Thyroid gland (tissue), 4 donors: ENCODE results near the gene PRAME. TPM values are rescaled to one million over a fixed set of nuclear protein-coding genes. Genes with fewer than 3 reads are reported as not detected.
A peak's percentile ranks its signal among the peaks of the same experiment; 100 is the strongest.
"Not testable (repeated sequence)": the region's sequence is repeated elsewhere in the genome, so short reads cannot be mapped to it uniquely, and the experiment has no call there.

Source experiments
- DNase-seq, 2 donors: peaks; one replicate each; pipeline ENCODE4 v3.0.0-alpha.2; 2019
- H3K27ac ChIP-seq, 3 donors: fragments of 200-600 bp; sonication (generic); 1 replicate in 2 of 3; 2 replicates in 1 of 3; pipeline ENCODE4 v1.5.1; 2016 to 2019; ENCODE audit warnings: mild to moderate bottlenecking in 1 of 3, moderate library complexity in 1 of 3
- H3K27me3 ChIP-seq: fragments of 200-600 bp; sonication (generic); one replicate; pipeline ENCODE4 v1.5.1; 2019
- H3K36me3 ChIP-seq, 2 donors: fragments of 200-600 bp; sonication (generic); one replicate each; pipeline ENCODE4 v1.5.1; 2016 to 2019
- H3K4me1 ChIP-seq, 2 donors: fragments of 200-600 bp; sonication (generic); one replicate each; pipeline ENCODE4 v1.5.1; 2017 to 2019
- H3K4me3 ChIP-seq, 3 donors: fragments of 200-600 bp; sonication (generic); replicated peaks in 1 of 3; 1 replicate in 2 of 3; 2 replicates in 1 of 3; pipeline ENCODE4 v1.5.1; 2016; ENCODE audit warnings: mild to moderate bottlenecking in 1 of 3
- H3K9me3 ChIP-seq: fragments of 200-600 bp; sonication (generic); one replicate; pipeline ENCODE4 v1.5.1; 2017
- POLR2A ChIP-seq, 2 donors: fragments of 450-650 bp; IDR thresholded peaks; one replicate each; pipeline ENCODE4 v1.6.1; 2017; ENCODE audit warnings: antibody characterized with exemption in 2 of 2, mild to moderate bottlenecking in 2 of 2, moderate library complexity in 1 of 2
- WGBS, 2 donors: methylation state at CpG; one replicate each; pipeline ENCODE4 v1.1.5; 2017; 5-methylcytosine and 5-hydroxymethylcytosine counted together
- intact Hi-C: fragments of 100-400 bp; cut with DNase I; formaldehyde crosslinking; loops from one replicate; pipeline ENCODE4 v1.15.1; 2023
- total RNA-seq, 4 donors: library from RNA; depleted of rRNA; stranded (reverse); fragments of >200 nt; gene quantifications; one replicate each; pipeline ENCODE4 v1.2.3, GENCODE V29; 2016
- TF ChIP-seq, protein P1 (sequence below), 6 experiments: fragments of 200-600 bp in 3 of 6; fragments of 450-650 bp in 3 of 6; sonication (generic) in 3 of 6; IDR thresholded peaks; one replicate each; pipeline ENCODE4 v1.5.1; 2016 to 2019; ENCODE audit warnings: antibody characterized with exemption in 6 of 6, mild to moderate bottlenecking in 2 of 6, inconsistent platforms in 1 of 6, moderate library complexity in 1 of 6

PRAME gene
- total RNA-seq, 4 donors from 2014 or later = 0.45 to 0.67 TPM; not detected in 2

DNA sequence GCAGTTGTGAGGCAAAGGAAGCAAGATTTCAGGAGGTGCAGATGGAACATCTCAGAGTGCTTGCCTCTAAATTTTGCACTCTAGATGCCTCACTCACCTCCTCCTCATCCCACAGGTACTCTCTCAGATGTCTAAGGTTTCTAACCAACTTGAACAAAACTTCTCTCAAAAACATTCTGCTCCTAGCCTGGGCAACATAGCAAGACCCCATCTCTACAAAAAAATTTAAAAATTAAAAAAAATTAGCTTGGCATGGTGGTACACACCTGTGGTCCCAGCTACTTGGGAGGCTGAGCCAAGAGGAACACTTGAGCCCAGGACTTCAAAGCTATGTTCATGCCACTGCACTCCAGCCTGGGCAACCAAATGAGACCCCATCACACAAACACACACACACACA is 43.2 kb downstream of the PRAME start:
- intact Hi-C loops = no loop called here
- Histone ChIP-seq H3K27me3 (no peaks in the 10 kb centered on the region), H3K9me3 (no peaks in the 10 kb centered on the region), H3K27ac (no peak overlapping the region), H3K4me3 (no peak overlapping the region), H3K4me1 (peaks cover 0 to 2% of the 10 kb centered on the region in 2 donors), H3K36me3 (no peaks in the 10 kb centered on the region)
- no peak for DNase-seq
- TF ChIP-seq POLR2A (IDR thresholded peaks at IDR 0.05) = no peak
- TF ChIP-seq, protein P1, sequence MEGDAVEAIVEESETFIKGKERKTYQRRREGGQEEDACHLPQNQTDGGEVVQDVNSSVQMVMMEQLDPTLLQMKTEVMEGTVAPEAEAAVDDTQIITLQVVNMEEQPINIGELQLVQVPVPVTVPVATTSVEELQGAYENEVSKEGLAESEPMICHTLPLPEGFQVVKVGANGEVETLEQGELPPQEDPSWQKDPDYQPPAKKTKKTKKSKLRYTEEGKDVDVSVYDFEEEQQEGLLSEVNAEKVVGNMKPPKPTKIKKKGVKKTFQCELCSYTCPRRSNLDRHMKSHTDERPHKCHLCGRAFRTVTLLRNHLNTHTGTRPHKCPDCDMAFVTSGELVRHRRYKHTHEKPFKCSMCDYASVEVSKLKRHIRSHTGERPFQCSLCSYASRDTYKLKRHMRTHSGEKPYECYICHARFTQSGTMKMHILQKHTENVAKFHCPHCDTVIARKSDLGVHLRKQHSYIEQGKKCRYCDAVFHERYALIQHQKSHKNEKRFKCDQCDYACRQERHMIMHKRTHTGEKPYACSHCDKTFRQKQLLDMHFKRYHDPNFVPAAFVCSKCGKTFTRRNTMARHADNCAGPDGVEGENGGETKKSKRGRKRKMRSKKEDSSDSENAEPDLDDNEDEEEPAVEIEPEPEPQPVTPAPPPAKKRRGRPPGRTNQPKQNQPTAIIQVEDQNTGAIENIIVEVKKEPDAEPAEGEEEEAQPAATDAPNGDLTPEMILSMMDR (IDR thresholded peaks at IDR 0.05) = no peak

DNA sequence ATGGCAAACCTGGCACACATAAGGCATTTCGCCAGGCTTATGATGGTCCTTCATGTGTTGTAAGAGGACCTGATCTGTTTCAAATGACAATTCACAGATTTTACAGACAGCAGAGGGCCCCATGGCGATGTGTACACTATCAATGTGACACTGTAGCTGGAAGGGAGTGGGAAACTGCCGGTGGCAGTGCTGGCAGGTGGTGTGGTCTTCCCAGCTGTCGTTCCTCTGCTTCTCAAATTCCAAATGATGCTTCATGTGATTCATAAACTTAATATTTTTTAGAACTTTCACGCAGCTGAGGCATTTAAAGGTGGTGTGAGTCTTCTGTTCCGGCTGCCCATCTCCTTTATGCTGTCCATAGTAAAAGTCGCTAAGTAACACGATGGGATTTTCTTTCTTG is 44.6 kb downstream of the PRAME start:
- not testable (repeated sequence) for H3K4me3 ChIP-seq
- 51 to 55% methylated on average over 8 of the region's 8 CpGs for WGBS, 2 donors

DNA sequence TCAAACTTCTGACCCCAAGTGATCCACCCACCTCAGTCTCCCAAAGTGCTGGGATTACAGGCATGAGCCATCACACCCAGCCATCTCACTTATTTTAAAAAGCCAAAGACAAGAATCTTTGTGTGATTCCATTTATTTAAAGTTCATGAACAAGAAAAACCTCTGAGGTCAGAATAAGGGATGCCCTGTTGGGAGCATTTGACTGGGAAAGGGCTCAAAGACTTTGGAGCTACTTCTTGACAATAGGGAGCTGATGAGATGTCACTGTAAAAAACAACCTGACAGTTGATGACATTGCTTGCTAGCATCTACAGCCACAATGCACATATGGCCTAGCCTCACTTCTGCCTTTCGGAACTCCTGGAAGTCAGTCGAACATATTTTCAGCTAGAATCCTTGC is 45.4 kb downstream of the PRAME start:
- WGBS, 2 donors = 91 to 92% methylated on average over 2 of the region's 2 CpGs
- intact Hi-C loops = no loop called here
- no peaks in the 10 kb centered on the region for H3K27me3 ChIP-seq

More for the DNA sequence above, 44.6 kb downstream of the PRAME start:
- H3K27me3 ChIP-seq, H3K4me1 ChIP-seq, H3K9me3 ChIP-seq, H3K36me3 ChIP-seq, intact Hi-C loops, H3K27ac ChIP-seq: not testable (repeated sequence)
- peak in 1 of 2 donors; percentile 5 for DNase-seq

DNA sequence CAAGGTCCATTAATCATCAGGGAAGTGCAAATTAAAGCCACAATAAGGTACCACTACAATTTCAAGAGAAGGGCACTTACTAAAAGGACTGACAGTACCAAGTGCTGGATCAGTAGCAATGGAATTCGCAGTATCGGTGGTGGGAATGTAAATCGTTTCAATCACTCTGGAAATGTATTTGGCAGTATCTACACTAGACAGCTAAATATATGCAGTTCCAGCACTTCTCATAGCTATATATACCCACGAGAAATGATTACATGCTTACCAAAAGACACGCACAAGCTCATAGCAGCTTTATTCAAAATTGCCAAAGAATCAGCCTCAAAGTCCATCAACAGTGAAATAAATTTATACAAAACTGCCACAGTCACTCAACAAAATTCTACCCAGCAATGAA is 46.1 kb downstream of the PRAME start:
- 83 to 92% methylated on average over 5 of the region's 5 CpGs for WGBS, 2 donors
- TF ChIP-seq, protein P1 (IDR thresholded peaks at IDR 0.05) = no peak
- no peak for TF ChIP-seq POLR2A (IDR thresholded peaks at IDR 0.05)
- Histone ChIP-seq H3K27me3 (no peaks in the 10 kb centered on the region), H3K9me3 (no peaks in the 10 kb centered on the region), H3K4me1 (peaks cover 2% of the 10 kb centered on the region in 2 donors), H3K4me3 (no peak overlapping the region), H3K36me3 (no peaks in the 10 kb centered on the region), H3K27ac (no peak overlapping the region)
- intact Hi-C loops = no loop called here
- no peak for DNase-seq

More for the DNA sequence above, 45.4 kb downstream of the PRAME start:
- no peak for TF ChIP-seq POLR2A (IDR thresholded peaks at IDR 0.05)
- TF ChIP-seq, protein P1 (IDR thresholded peaks at IDR 0.05) = no peak
- no peak for DNase-seq
- H3K27ac ChIP-seq = no peak overlapping the region
- no peaks in the 10 kb centered on the region for H3K36me3 ChIP-seq
- no peaks in the 10 kb centered on the region for H3K9me3 ChIP-seq
- no peak overlapping the region for H3K4me3 ChIP-seq
- H3K4me1 ChIP-seq = peaks cover 0 to 2% of the 10 kb centered on the region in 2 donors

DNA sequence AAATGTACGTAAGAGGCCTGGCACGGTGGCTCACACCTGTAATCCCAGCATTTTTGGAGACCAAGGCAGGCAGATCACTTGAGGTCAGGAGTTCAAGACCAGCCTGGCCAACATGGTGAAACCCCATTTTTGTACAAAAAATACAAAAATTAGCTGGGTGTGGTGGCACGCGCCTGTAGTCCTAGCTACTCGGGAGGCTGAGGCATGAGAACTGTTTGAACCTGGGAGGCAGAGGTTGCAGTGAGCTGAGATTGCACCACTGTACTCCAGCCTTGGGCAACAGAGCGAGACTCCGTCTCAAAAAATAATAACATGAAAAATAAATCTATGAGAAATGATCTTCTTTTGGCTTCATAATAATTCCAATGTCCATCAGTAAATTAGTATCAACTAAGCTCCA is 48.2 kb downstream of the PRAME start:
- H3K4me3 ChIP-seq, H3K27ac ChIP-seq, H3K9me3 ChIP-seq, intact Hi-C loops, H3K27me3 ChIP-seq, H3K4me1 ChIP-seq, H3K36me3 ChIP-seq, DNase-seq: not testable (repeated sequence)
- 96 to 98% methylated on average over 7 of the region's 7 CpGs for WGBS, 2 donors

DNA sequence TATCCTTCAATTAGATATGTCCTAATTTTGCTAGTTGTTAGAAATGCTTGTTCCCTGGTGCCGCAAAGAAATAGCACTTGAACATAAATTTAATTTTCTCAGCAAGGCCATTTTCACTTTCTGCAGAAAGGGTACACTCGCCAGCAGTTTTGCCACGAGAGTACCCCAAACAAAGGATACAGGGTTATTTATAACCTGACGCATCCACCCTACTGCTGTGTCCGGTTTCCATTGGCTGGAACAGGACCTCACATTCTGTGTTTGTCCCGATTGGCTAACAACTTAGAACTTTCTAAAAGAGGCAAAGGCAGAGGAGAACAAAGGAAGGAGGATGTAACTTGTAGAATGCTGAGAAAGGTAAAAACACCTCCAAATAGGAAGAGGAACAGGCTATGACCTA is 49.2 kb downstream of the PRAME start:
- DNase-seq, H3K9me3 ChIP-seq, H3K36me3 ChIP-seq, H3K4me1 ChIP-seq, H3K27me3 ChIP-seq, H3K27ac ChIP-seq, H3K4me3 ChIP-seq, intact Hi-C loops: not testable (repeated sequence)
- 97% methylated on average over 6 of the region's 6 CpGs for WGBS, 2 donors
